ENCODE measurements around the gene PTGES2. TPM values are rescaled to one million over a fixed set of nuclear protein-coding genes. Genes with fewer than 3 reads are reported as not detected.

The PTGES2 gene
- total and polyA plus RNA-seq, 4 donors = 22.8 to 41.1 (median 31.5) TPM

DNA sequence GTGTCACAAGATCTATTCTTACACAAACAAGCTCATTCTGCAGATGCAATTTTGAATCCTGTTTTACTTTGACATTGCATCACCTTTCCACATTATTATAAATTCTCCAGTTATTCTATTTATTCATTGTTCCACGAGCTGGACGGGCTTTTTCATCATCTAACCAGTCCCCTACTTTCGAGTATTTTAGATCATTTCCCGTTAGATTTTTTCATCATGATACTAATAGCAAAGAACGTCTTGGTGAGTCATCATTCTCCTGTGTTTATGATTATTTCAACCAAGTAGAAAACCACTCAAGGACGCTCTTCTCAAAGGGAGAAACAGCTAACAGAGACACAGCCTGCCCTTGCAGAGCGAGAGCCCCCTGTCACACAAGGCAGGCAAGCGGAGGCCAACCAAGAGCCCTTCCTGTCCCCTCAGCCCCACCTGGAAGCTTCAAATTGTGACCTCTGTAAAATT, 47.6 kb upstream of the PTGES2 start:
- Histone ChIP-seq H3K4me3 (ENCODE audit: low read depth in 1 of 3, low read length in 3 of 3) (no peak overlapping the region), H3K27me3 (ENCODE audit: control insufficient read depth in 4 of 4, insufficient read depth in 4 of 4, low read length in 3 of 4) (no peaks in the 10 kb centered on the region), H3K9ac (ENCODE audit: low read depth in 1 of 2, low read length in 2 of 2) (no peak overlapping the region), H3K4me1 (ENCODE audit: control insufficient read depth in 4 of 4, insufficient read depth in 4 of 4, low read length in 3 of 4) (no peaks in the 10 kb centered on the region), H3K36me3 (ENCODE audit: control insufficient read depth in 4 of 4, insufficient read depth in 3 of 4, low read depth in 1 of 4, low read length in 3 of 4) (peaks cover 21 to 53% (median 38%) of the 10 kb centered on the region in 4 donors), H3K27ac (ENCODE audit: low read depth in 1 of 2, low read length in 2 of 2) (no peak overlapping the region), H3K9me3 (ENCODE audit: control insufficient read depth in 4 of 4, low read length in 3 of 4) (no peaks in the 10 kb centered on the region)
- 92% methylated on average over 8 of the region's 8 CpGs for WGBS
- TF ChIP-seq NR2F2 (IDR thresholded peaks at IDR 0.05) = no peak
- no peak for DNase-seq (ENCODE audit: low spot score)

- no peaks in the 10 kb centered on the region for H3K9me3 ChIP-seq (ENCODE audit: control insufficient read depth in 4 of 4, low read length in 3 of 4)
- H3K4me1 ChIP-seq (ENCODE audit: control insufficient read depth in 4 of 4, insufficient read depth in 4 of 4, low read length in 3 of 4) = no peaks in the 10 kb centered on the region
- TF ChIP-seq TAF1 (conservative IDR thresholded peaks at IDR 0.05) = no peak
- no peak for TF ChIP-seq JUND (IDR thresholded peaks at IDR 0.05)
- TF ChIP-seq HNF4G (IDR thresholded peaks at IDR 0.05) = no peak
- no peak for TF ChIP-seq RXRA (IDR thresholded peaks at IDR 0.05)
- no peak for TF ChIP-seq GABPA (IDR thresholded peaks at IDR 0.05 in 1 of 2, conservative IDR thresholded peaks at IDR 0.05 in 1 of 2)
- no peak for TF ChIP-seq SP1 (IDR thresholded peaks at IDR 0.05)
- no peak for TF ChIP-seq MAX (IDR thresholded peaks at IDR 0.05)
- no peak for TF ChIP-seq REST (IDR thresholded peaks at IDR 0.05)
- TF ChIP-seq HNF4A (conservative IDR thresholded peaks at IDR 0.05) = no peak
- TF ChIP-seq RAD21 (IDR thresholded peaks at IDR 0.05) = no peak
- no peak for TF ChIP-seq EGR1 (IDR thresholded peaks at IDR 0.05; ENCODE audit: low read depth in 2 of 2)
- no peak for TF ChIP-seq ATF3 (IDR thresholded peaks at IDR 0.05)
- no peak for TF ChIP-seq NR2F2 (IDR thresholded peaks at IDR 0.05)
- TF ChIP-seq FOXA1 (IDR thresholded peaks at IDR 0.05) = no peak
- TF ChIP-seq, protein P1, sequence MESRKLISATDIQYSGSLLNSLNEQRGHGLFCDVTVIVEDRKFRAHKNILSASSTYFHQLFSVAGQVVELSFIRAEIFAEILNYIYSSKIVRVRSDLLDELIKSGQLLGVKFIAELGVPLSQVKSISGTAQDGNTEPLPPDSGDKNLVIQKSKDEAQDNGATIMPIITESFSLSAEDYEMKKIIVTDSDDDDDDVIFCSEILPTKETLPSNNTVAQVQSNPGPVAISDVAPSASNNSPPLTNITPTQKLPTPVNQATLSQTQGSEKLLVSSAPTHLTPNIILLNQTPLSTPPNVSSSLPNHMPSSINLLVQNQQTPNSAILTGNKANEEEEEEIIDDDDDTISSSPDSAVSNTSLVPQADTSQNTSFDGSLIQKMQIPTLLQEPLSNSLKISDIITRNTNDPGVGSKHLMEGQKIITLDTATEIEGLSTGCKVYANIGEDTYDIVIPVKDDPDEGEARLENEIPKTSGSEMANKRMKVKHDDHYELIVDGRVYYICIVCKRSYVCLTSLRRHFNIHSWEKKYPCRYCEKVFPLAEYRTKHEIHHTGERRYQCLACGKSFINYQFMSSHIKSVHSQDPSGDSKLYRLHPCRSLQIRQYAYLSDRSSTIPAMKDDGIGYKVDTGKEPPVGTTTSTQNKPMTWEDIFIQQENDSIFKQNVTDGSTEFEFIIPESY (IDR thresholded peaks at IDR 0.05) = no peak
- H3K36me3 ChIP-seq (ENCODE audit: control insufficient read depth in 4 of 4, insufficient read depth in 3 of 4, low read depth in 1 of 4, low read length in 3 of 4) = peaks cover 21 to 58% (median 39%) of the 10 kb centered on the region in 4 donors
- no peak overlapping the region for H3K27ac ChIP-seq (ENCODE audit: low read depth in 1 of 2, low read length in 2 of 2)
- no peak for DNase-seq (ENCODE audit: low spot score)
- H3K4me3 ChIP-seq (ENCODE audit: low read depth in 1 of 3, low read length in 3 of 3) = no peak overlapping the region
- no peaks in the 10 kb centered on the region for H3K27me3 ChIP-seq (ENCODE audit: control insufficient read depth in 4 of 4, insufficient read depth in 4 of 4, low read length in 3 of 4)
- 73% methylated on average over 4 of the region's 4 CpGs for WGBS
- no peak overlapping the region for H3K9ac ChIP-seq (ENCODE audit: low read depth in 1 of 2, low read length in 2 of 2)
Measured at GRCh38 chr9:128174062-128174461, 46.5 kb upstream of the PTGES2 start.
